Vagina (tissue), 2 donors: ENCODE results near the gene SELENOO. TPM values are rescaled to one million over a fixed set of nuclear protein-coding genes. Genes with fewer than 3 reads are reported as not detected.
A peak's percentile ranks its signal among the peaks of the same experiment; 100 is the strongest.

Experiments
- DNase-seq, 2 donors: peaks; one replicate each; pipeline ENCODE4 v3.0.0-alpha.2; 2017; ENCODE audit errors: extremely low spot score in 2 of 2
- H3K27ac ChIP-seq: fragments of 200-600 bp; sonication (generic); one replicate; pipeline ENCODE4 v1.5.1; 2019
- H3K27me3 ChIP-seq: fragments of 200-600 bp; sonication (generic); one replicate; pipeline ENCODE4 v1.5.1; 2019
- H3K36me3 ChIP-seq, 2 donors: fragments of 200-600 bp; sonication (generic); one replicate each; pipeline ENCODE4 v1.5.1; 2017 to 2019
- H3K4me1 ChIP-seq: fragments of 200-600 bp; sonication (generic); one replicate; pipeline ENCODE4 v1.5.1; 2019
- H3K4me3 ChIP-seq, 2 donors: fragments of 200-600 bp; sonication (generic); 1 replicate in 1 of 2; 2 replicates in 1 of 2; pipeline ENCODE4 v1.5.1; 2016 to 2019
- H3K9me3 ChIP-seq: fragments of 200-600 bp; sonication (generic); one replicate; pipeline ENCODE4 v1.5.1; 2019
- POLR2A ChIP-seq, 2 donors: fragments of 450-650 bp; IDR thresholded peaks; one replicate each; pipeline ENCODE4 v1.6.1; 2017; ENCODE audit warnings: antibody characterized with exemption in 2 of 2, mild to moderate bottlenecking in 2 of 2, moderate library complexity in 2 of 2
- POLR2AphosphoS5 ChIP-seq, 2 donors: sonication (generic); formaldehyde crosslinking; IDR thresholded peaks; one replicate each; pipeline ENCODE4 v1.9.0; 2017; ENCODE audit warnings: antibody characterized with exemption in 2 of 2, mild to moderate bottlenecking in 2 of 2, low read depth in 1 of 2; ENCODE audit not compliant: insufficient read depth in 1 of 2
- intact Hi-C: fragments of 100-400 bp; cut with DNase I; formaldehyde crosslinking; loops from one replicate; pipeline ENCODE4 v1.15.1; 2023
- total RNA-seq: library from RNA; depleted of rRNA; stranded (reverse); fragments of >200 nt; gene quantifications from one replicate; pipeline ENCODE4 v1.2.3, GENCODE V29; 2016
- TF ChIP-seq, protein P1 (sequence below), 3 experiments: fragments of 450-650 bp in 2 of 3; fragments of 200-600 bp in 1 of 3; sonication (generic) in 1 of 3; IDR thresholded peaks; one replicate each; pipeline ENCODE4 v1.5.1; 2017 to 2019; ENCODE audit warnings: antibody characterized with exemption in 3 of 3, mild to moderate bottlenecking in 2 of 3, moderate library complexity in 2 of 3

Gene SELENOO
- total RNA-seq, 1 donor from 2014 or later, result 39.0 TPM

DNA sequence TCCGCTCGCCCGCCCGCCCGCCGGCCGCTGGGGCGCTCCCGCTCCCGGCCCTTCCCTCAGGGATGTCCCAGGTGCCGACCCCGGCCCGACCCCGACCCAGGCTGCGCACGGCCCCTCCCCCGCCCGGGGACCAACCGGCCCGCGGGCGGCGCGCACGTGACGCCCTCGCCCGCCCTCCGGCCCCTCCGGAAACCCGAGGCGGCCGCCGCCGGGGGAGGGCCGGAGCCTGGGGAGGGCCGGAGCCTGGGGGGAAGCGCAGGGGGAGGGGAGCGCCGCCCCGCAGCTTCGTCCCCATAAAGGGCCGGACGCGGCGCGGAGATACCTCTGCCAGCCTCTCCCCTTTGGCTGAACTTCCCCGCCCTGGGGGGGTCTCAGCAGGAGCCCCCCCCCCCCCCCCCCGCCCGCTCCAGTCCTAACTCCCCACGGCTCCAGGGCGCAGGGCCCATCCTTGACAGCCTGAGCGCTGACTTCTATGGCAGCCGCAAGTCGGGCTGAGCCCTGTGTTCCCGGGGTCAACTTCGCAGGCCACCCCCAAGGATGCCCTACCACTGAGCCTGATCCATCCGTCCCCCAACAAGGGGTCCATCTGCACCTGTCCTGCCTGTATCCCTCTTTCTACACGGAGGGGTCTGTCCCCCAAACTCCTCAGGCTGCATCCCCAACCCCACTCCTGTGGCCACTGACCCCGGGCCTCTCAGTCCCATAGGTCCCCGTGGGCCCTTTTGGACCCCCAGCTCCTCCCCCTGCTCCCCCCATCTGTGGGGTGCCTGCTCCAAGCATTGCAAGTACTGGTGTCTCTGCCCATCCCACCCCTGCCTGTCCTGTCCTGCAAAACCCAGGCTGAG, 61.0 kb downstream of the SELENOO start, which contains the start of gene MAPK12:
TSS of gene MAPK12 (minus strand) at position 69 of the 845 bp plus-strand sequence. CDS start 174 bp downstream, outside the sequence.
- TF ChIP-seq, protein P1, sequence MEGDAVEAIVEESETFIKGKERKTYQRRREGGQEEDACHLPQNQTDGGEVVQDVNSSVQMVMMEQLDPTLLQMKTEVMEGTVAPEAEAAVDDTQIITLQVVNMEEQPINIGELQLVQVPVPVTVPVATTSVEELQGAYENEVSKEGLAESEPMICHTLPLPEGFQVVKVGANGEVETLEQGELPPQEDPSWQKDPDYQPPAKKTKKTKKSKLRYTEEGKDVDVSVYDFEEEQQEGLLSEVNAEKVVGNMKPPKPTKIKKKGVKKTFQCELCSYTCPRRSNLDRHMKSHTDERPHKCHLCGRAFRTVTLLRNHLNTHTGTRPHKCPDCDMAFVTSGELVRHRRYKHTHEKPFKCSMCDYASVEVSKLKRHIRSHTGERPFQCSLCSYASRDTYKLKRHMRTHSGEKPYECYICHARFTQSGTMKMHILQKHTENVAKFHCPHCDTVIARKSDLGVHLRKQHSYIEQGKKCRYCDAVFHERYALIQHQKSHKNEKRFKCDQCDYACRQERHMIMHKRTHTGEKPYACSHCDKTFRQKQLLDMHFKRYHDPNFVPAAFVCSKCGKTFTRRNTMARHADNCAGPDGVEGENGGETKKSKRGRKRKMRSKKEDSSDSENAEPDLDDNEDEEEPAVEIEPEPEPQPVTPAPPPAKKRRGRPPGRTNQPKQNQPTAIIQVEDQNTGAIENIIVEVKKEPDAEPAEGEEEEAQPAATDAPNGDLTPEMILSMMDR (IDR thresholded peaks at IDR 0.05), result no peak
- no peak for TF ChIP-seq POLR2AphosphoS5 (IDR thresholded peaks at IDR 0.05; ENCODE audit: insufficient read depth in 1 of 2, low read depth in 1 of 2)
- TF ChIP-seq POLR2A (IDR thresholded peaks at IDR 0.05), result no peak
- Histone ChIP-seq H3K27ac (peak within 1 kb of the TSS; percentile 44), H3K4me3 (peak within 1 kb of the TSS; percentile 49 to 70), H3K27me3 (no peaks in the 10 kb centered on the region), H3K36me3 (no peaks in the 10 kb centered on the region), H3K4me1 (peaks cover 26% of the 10 kb centered on the region), H3K9me3 (no peaks in the 10 kb centered on the region)
- DNase-seq, result no peak
- intact Hi-C loops, result loop anchor here (10.0 kb wide), 1 partner anchor 263 kb away; the partner anchor contains the start of gene SCO2

DNA sequence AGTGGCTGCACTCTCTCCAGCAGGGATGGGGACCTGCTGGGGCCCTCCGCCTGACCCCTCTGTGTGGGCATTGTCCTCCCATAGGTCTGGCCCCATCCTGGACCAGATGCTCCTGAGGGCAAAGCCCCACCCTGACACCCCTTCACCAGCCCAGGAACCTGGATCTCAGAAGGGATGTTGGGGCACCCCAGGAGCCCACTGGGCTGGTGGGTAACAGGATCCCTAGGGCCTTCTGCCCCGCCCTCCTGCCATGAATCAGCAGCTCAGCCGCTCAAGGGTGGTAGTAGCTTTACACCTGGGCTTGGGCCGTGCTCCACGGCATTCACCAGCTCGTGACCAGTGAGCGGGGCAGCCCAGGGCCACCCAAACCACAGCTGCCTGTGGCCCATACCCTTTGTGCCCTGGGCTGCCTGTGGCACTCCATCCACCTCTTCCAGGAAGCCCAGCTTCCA, 61.7 kb downstream of the SELENOO start:
- Histone ChIP-seq H3K27me3 (no peaks in the 10 kb centered on the region), H3K27ac (no peak overlapping the region), H3K9me3 (no peaks in the 10 kb centered on the region), H3K4me1 (peaks cover 33% of the 10 kb centered on the region), H3K4me3 (no peak overlapping the region), H3K36me3 (no peaks in the 10 kb centered on the region)
- intact Hi-C loops, result loop anchor here (10.0 kb wide), 1 partner anchor 262 kb away; the partner anchor contains the start of gene SCO2
- TF ChIP-seq POLR2A (IDR thresholded peaks at IDR 0.05), result no peak
- TF ChIP-seq, protein P1 (IDR thresholded peaks at IDR 0.05), result no peak
- no peak for TF ChIP-seq POLR2AphosphoS5 (IDR thresholded peaks at IDR 0.05; ENCODE audit: insufficient read depth in 1 of 2, low read depth in 1 of 2)
- DNase-seq, result no peak

- no peaks in the 10 kb centered on the region for H3K9me3 ChIP-seq
- no peak for DNase-seq
- H3K27ac ChIP-seq, result no peak overlapping the region
- intact Hi-C loops, result loop anchor here (10.0 kb wide), 1 partner anchor 262 kb away; the partner anchor contains the start of gene SCO2
- no peaks in the 10 kb centered on the region for H3K36me3 ChIP-seq
- peaks cover 39% of the 10 kb centered on the region for H3K4me1 ChIP-seq
- H3K4me3 ChIP-seq, result no peak overlapping the region
- TF ChIP-seq, protein P1 (IDR thresholded peaks at IDR 0.05), result no peak
- TF ChIP-seq POLR2A (IDR thresholded peaks at IDR 0.05) (no peak), POLR2AphosphoS5 (IDR thresholded peaks at IDR 0.05; ENCODE audit: insufficient read depth in 1 of 2, low read depth in 1 of 2) (no peak)
- H3K27me3 ChIP-seq, result no peaks in the 10 kb centered on the region
Measured at GRCh38 chr22:50262973-50263617, 62.3 kb downstream of the SELENOO start.

- TF ChIP-seq, protein P1 (IDR thresholded peaks at IDR 0.05), result no peak
- TF ChIP-seq POLR2AphosphoS5 (IDR thresholded peaks at IDR 0.05; ENCODE audit: insufficient read depth in 1 of 2, low read depth in 1 of 2) (no peak), POLR2A (IDR thresholded peaks at IDR 0.05) (no peak)
- no peak overlapping the region for H3K27ac ChIP-seq
- no peak for DNase-seq
- no peaks in the 10 kb centered on the region for H3K36me3 ChIP-seq
- H3K27me3 ChIP-seq, result no peaks in the 10 kb centered on the region
- intact Hi-C loops, result loop anchor here (10.0 kb wide), 1 partner anchor 261 kb away; the partner anchor contains the start of gene SCO2
- no peak overlapping the region for H3K4me3 ChIP-seq
- H3K4me1 ChIP-seq, result peaks cover 50% of the 10 kb centered on the region
- no peaks in the 10 kb centered on the region for H3K9me3 ChIP-seq
Measured at GRCh38 chr22:50264104-50264745, 63.4 kb downstream of the SELENOO start.
